Thymus (tissue), 11 donors: ENCODE results near the gene COG8. TPM values are rescaled to one million over a fixed set of nuclear protein-coding genes. Genes with fewer than 3 reads are reported as not detected.

ENCODE experiments used
- DNase-seq, 9 donors: peaks; one replicate each; pipeline ENCODE4 v3.0.0-alpha.2; 2013; ENCODE audit warnings: low spot score in 9 of 9, low read depth in 6 of 9, missing footprints in 1 of 9
- H3K27ac ChIP-seq, 2 donors: one replicate each; pipeline ENCODE4 v1.5.1; 2013; ENCODE audit warnings: control low read depth in 1 of 2, low read depth in 1 of 2, low read length in 1 of 2, mild to moderate bottlenecking in 1 of 2, moderate library complexity in 1 of 2
- H3K27me3 ChIP-seq, 2 donors: one replicate each; pipeline ENCODE4 v1.5.1; 2013; ENCODE audit warnings: low read length in 1 of 2; ENCODE audit not compliant: control insufficient read depth in 2 of 2, insufficient read depth in 1 of 2
- H3K36me3 ChIP-seq, 2 donors: one replicate each; pipeline ENCODE4 v1.5.1; 2013; ENCODE audit warnings: low read length in 1 of 2, mild to moderate bottlenecking in 1 of 2, moderate library complexity in 1 of 2; ENCODE audit not compliant: control insufficient read depth in 2 of 2, insufficient read depth in 2 of 2
- H3K4me1 ChIP-seq, 2 donors: one replicate each; pipeline ENCODE4 v1.5.1; 2013; ENCODE audit warnings: low read length in 2 of 2; ENCODE audit not compliant: control insufficient read depth in 2 of 2, insufficient read depth in 2 of 2
- H3K4me3 ChIP-seq, 2 donors: one replicate each; pipeline ENCODE4 v1.5.1; 2013; ENCODE audit warnings: low read length in 2 of 2, control low read depth in 1 of 2, mild to moderate bottlenecking in 1 of 2
- H3K9me3 ChIP-seq, 2 donors: one replicate each; pipeline ENCODE4 v1.5.1; 2013; ENCODE audit warnings: low read length in 1 of 2, mild to moderate bottlenecking in 1 of 2; ENCODE audit not compliant: control insufficient read depth in 2 of 2, insufficient read depth in 1 of 2
- WGBS: extraction: QIAGEN DNeasy Blood & Tissue Kit; methylation state at CpG from one replicate; pipeline ENCODE4 v1.1.7; 2013; 5-methylcytosine and 5-hydroxymethylcytosine counted together
- polyA plus RNA-seq: library from polyadenylated mRNA; stranded (reverse); fragments of 200-250 nt; gene quantifications from one replicate; pipeline ENCODE4 v1.2.3, GENCODE V29; 2013
- total RNA-seq: library from RNA; stranded (reverse); fragments of 120-200 nt; gene quantifications from one replicate; pipeline ENCODE4 v1.2.4, GENCODE V29; 2013
- donor health status: healthy.

Gene COG8
- total and polyA plus RNA-seq, 2 donors = 20.5 to 21.4 TPM

DNA sequence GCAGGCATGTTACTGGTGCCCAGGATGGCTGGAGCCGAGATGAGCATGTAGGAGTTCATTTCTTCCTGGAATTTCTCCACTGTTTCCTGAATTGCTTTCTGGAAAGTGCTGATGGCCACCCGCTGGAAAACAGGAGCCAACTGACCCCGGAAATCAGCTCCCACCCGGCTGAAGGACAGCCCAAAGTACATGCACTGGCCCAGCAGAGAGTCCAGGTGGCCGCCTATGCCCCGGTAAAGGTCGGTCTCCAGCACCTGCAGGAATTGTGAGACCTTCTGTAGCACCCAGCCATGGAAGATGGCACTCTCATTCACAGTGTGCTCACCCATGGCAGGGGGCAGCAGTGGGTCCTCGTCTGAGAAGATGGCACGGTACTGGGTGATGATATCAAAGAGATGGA lies 4.7 kb downstream of the COG8 start:
- DNase-seq = no peak
- Histone ChIP-seq H3K36me3 (peaks cover 41 to 46% of the 10 kb centered on the region in 2 donors), H3K4me3 (no peak overlapping the region), H3K9me3 (no peaks in the 10 kb centered on the region), H3K27me3 (no peaks in the 10 kb centered on the region), H3K27ac (no peak overlapping the region), H3K4me1 (peaks cover 12 to 18% of the 10 kb centered on the region in 2 donors)
- WGBS = 98% methylated on average over 9 of the region's 9 CpGs

DNA sequence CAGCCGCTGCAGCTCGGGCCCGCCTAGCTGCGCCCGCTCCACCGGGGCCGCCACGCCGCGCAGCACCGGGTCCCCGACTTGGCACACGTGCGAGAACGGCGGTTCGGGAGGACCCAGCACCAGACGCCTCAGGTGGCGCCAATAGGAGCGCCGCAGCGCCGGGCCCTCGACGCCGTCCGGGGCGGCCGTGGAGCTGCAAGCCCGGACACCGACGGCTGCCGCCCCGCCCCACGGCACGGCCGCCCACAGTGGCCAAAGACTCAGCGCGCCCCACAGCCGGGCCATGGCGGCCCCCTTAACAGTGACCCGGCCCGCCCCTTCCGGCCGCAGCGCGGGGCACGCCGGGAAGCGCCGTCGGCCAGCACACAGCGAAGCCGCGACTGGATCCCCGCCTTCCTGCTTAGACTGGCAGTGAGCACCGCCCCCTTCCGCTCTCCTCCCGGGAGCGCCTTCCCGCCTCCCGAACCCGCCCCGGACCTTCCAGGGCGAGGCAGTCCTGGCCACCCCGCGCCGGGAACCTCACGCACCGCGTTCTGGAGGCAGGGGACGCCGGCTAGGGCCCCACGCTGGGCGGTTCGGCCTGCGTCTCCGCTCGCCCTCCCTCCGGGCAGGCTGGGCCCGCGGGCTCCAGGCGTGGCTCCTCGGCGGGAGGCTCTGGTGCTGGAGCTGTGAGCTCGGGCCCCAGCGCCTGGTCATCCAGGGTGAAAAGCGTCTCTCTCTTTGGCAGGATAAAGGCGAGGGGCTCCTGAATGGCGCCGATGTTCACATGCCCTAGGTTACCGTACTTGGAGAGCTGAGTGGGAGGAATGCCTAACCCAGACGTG lies 8.9 kb downstream of the COG8 start, which contains the start of gene PDF:
Gene PDF (minus strand): TSS at position 303 of the 824 bp plus-strand sequence. CDS start 18 bp downstream, at position 285.
- no peaks in the 10 kb centered on the region for H3K9me3 ChIP-seq
- WGBS = 2% methylated on average over 93 of the region's 93 CpGs
- peaks cover 24 to 27% of the 10 kb centered on the region in 2 donors for H3K4me1 ChIP-seq
- H3K27ac ChIP-seq = peak within 1 kb of the TSS; percentile 58 to 92
- H3K4me3 ChIP-seq = peak within 1 kb of the TSS; percentile 64 to 97
- no peaks in the 10 kb centered on the region for H3K27me3 ChIP-seq
- H3K36me3 ChIP-seq = peaks cover 62 to 69% of the 10 kb centered on the region in 2 donors
- DNase-seq = peak in 8 of 9 donors; percentile 51 to 90 (median 81)

DNA sequence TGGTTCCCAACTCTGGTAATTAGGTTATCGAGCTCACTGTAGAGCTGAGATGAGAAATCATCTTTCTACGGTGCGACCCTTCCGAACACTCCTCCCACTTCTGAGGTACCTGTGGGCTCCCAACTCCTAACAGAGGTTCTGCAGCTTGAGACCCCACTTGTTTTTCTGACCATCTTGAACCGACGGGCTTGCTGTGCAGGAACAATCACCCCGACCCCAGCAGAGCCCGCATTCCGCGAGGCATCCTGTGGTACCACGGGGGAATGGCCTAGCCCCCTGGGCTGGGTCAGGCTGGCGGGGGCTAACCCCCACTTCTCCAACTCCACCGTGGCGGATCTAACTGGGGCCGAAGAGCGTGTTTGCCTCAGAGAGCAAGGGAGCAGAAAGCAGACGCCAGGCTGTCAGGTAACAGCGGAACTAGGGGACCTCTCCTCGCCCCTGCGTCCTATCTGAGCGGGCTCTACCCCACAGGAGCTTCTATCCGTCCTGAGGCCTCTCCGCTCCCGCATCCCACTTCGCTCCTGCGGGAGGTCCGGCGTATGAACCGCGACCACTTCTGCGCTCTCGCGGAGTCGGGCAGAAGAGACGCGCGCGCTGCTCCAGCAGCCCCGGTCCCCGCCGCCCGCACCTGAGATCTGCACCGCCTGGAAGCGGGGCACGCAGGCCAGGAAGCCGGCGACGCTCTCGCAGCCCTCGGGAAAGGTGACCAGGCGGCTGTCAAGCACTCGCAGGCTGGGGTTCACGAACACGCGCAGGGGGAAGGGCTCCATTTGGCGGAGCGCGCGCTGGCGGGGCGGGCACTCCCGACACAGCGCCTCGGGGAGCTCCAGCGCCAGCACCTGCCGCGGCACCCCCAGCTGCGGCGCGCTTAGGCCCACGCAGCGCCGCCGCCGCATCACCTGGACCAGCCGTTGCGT lies 9.7 kb downstream of the COG8 start:
- H3K27me3 ChIP-seq = no peaks in the 10 kb centered on the region
- H3K9me3 ChIP-seq = no peaks in the 10 kb centered on the region
- peak overlapping the region in 1 of 2 donors; percentile 15 for H3K27ac ChIP-seq
- H3K4me1 ChIP-seq = peaks cover 24 to 29% of the 10 kb centered on the region in 2 donors
- H3K4me3 ChIP-seq = peak overlapping the region; percentile 64 to 97
- H3K36me3 ChIP-seq = peaks cover 61 to 67% of the 10 kb centered on the region in 2 donors
- DNase-seq = peak in 2 of 9 donors; percentile 31 to 39
- WGBS = 12% methylated on average over 77 of the region's 77 CpGs

DNA sequence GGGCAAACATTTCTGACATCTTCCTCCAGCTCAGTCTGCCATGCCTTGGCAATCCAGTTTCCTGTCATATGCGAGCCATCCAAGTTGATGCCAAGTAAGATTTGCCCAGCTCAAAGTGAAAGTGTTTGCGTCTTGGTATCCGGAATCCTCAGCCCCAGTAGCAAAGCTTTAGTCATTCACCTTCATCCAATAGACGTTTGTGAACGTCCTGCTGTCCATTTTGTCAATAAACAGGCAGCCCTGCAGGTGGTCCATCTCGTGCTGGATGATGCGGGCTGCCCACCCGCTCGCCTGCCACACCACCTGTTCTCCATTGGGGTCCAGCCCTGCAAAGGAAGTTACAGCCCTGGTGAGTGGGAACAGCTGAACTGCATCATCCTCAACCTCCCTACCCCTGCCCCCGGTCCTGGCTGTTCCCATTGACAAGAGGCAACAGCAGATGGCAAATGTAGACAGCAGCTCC lies 10.5 kb downstream of the COG8 start:
- Histone ChIP-seq H3K9me3 (no peaks in the 10 kb centered on the region), H3K4me3 (peak overlapping the region in 1 of 2 donors; percentile 64), H3K27me3 (no peaks in the 10 kb centered on the region), H3K27ac (no peak overlapping the region), H3K4me1 (peaks cover 24 to 34% of the 10 kb centered on the region in 2 donors), H3K36me3 (peaks cover 61 to 67% of the 10 kb centered on the region in 2 donors)
- DNase-seq = no peak
- 93% methylated on average over 10 of the region's 10 CpGs for WGBS

DNA sequence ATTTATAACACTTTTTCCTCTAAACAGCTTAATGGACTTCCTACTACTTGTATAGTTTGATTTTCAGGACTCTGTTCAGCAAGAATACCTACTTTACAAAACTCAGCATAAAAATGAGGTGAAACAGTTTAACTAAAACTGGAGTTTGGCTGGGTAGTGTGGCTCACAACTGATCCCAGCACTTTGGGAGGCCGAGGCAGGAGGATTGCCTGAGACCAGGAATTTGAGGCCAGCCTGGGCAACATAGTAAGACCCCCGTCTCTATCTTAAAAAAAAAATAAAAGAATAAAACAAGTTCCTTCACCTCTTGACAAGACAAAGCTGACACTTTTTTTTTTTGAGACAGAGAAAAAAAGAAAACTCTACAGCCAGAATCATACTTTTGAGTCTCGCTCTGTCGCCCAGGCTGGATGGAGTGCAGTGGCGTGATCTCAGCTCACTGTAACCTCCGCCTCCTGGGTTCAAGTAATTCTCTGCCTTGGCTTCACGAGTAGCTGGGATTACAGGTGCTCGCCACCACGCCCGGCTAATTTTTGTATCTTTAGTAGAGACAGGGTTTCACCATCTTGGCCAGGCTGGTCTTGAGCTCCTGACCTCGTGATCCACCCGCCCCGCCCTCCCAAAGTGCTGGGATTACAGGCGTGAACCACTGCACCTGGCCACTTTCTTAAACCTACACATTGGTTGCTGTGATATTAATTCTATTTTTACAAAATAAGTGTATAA lies 11.6 kb downstream of the COG8 start:
- Histone ChIP-seq H3K4me1 (peaks cover 24 to 34% of the 10 kb centered on the region in 2 donors), H3K9me3 (no peaks in the 10 kb centered on the region), H3K27ac (no peak overlapping the region), H3K4me3 (no peak overlapping the region), H3K27me3 (no peaks in the 10 kb centered on the region), H3K36me3 (peaks cover 61 to 65% of the 10 kb centered on the region in 2 donors)
- WGBS = 95% methylated on average over 14 of the region's 14 CpGs
- no peak for DNase-seq

DNA sequence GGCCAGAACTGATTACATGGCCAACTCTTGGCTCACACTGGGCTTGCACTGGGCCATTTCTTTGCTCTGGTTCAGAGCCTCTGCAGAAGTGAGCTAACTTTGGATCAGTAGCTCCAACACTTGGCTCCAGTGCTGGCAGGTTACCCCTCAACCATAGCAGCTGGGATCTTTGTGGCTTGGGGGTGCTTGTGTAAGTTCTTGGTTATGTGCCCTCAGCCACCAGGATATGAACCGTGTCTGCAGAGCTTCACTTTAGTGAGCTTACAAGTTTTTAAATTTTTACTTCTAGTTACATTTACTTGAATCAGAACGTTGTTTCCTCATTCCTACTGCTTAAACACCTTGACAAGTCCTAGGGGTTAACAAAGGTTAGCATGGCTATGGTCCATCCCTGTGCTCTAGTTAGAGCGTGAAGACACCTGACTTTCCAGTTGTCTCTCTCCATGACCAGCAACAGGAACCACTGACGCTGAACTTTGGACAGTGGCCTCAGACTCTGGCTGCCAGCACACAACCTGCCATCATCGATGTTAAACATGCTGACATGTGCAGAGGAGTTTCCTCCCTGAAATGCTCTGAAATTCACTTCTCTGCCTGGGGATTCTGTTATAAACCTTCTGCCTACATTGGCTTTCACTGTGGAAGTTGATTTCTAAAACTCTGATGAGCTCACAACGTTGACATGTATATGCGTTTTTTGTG lies 13.0 kb downstream of the COG8 start:
- peaks cover 64 to 68% of the 10 kb centered on the region in 2 donors for H3K36me3 ChIP-seq
- no peak overlapping the region for H3K27ac ChIP-seq

DNA sequence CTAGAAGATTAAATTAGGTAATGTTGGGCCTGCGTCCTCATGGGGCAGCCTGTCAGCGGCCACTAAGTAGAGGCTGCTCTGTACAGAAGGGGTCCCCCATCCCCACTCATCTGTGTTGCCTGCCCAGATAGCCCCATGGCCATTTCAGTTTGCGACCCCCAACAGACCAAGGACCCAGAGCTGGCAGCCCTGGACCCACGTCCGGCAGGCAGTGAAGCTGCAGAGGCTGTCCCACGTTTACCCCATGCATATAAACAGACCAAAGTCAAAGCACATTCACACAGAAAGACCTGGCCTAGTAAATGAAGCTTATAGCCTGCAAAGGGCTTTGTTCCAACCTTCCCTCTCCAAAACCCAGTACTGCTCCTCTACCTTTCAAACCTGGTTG lies 13.6 kb downstream of the COG8 start:
- no peak for DNase-seq
- H3K27ac ChIP-seq = peak overlapping the region in 1 of 2 donors; percentile 12
- peaks cover 69 to 73% of the 10 kb centered on the region in 2 donors for H3K36me3 ChIP-seq
- no peak overlapping the region for H3K4me3 ChIP-seq
- H3K27me3 ChIP-seq = no peaks in the 10 kb centered on the region
- WGBS = 97% methylated on average over 6 of the region's 6 CpGs
- H3K9me3 ChIP-seq = no peaks in the 10 kb centered on the region
- H3K4me1 ChIP-seq = peaks cover 21 to 29% of the 10 kb centered on the region in 2 donors

More for the DNA sequence above, 13.0 kb downstream of the COG8 start:
- Histone ChIP-seq H3K27me3 (no peaks in the 10 kb centered on the region), H3K9me3 (no peaks in the 10 kb centered on the region), H3K4me3 (no peak overlapping the region), H3K4me1 (peaks cover 24 to 34% of the 10 kb centered on the region in 2 donors)
- WGBS = 86% methylated on average over 7 of the region's 7 CpGs
- DNase-seq = no peak
